Measurements from ENCODE around the gene KCNJ10.

The KCNJ10 gene

GRCh38 chr1:159953536-159954515 is 116.1 kb downstream of the KCNJ10 start, which contains the start of gene SLAMF9:
TSS of gene SLAMF9 (minus strand) at chr1:159954237. CDS start at chr1:159954137, 100 bp downstream.
- no peak for DNase-seq

- DNase-seq: no peak
Observed at GRCh38 chr1:159952932-159953331, 117.0 kb downstream of the KCNJ10 start.

GRCh38 chr1:159951551-159951950 is 118.4 kb downstream of the KCNJ10 start:
- DNase-seq: no peak

- DNase-seq: no peak
Observed at GRCh38 chr1:159951016-159951415, 118.9 kb downstream of the KCNJ10 start.

- no peak for DNase-seq
Observed at GRCh38 chr1:159949981-159950381, 120.0 kb downstream of the KCNJ10 start.

GRCh38 chr1:159949123-159949522 is 120.8 kb downstream of the KCNJ10 start:
- DNase-seq: no peak
